ENCODE measurements around the gene LY86. TPM values are rescaled to one million over a fixed set of nuclear protein-coding genes. Genes with fewer than 3 reads are reported as not detected.
"Not testable (repeated sequence)": the region's sequence is repeated elsewhere in the genome, so short reads cannot be mapped to it uniquely, and the experiment has no call there.

The LY86 gene
- total RNA-seq, 2 donors from 2014 or later, result 0.82 to 5.2 TPM

DNA sequence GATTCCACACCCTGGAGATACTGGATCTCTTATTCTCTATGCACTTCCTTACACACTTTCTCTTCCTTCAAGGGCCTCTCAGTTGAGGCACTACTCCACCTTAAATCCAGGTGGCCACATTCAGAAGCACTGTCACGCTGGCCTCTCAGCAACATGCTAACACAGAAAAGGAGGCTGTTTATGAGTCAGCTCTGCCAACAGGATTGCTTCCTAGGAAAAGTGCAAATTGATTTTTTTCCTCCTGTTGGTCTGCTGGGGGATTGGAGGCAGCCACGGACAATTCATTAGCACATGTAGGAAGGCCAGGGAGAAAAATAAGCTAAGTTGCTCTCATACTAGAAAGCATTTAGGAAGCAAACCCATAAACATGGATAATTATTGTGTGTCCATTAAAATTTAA is 20.9 kb downstream of the LY86 start:
- no peak for DNase-seq (ENCODE audit: low spot score)
- peaks cover 0 to 3% of the 10 kb centered on the region in 2 donors for H3K9me3 ChIP-seq
- no peak for TF ChIP-seq CTCF (IDR thresholded peaks at IDR 0.05)
- no peaks in the 10 kb centered on the region for H3K27me3 ChIP-seq
- no peak overlapping the region for H3K4me3 ChIP-seq
- H3K36me3 ChIP-seq, result no peaks in the 10 kb centered on the region
- H3K4me1 ChIP-seq, result no peaks in the 10 kb centered on the region
- no peak overlapping the region for H3K27ac ChIP-seq

DNA sequence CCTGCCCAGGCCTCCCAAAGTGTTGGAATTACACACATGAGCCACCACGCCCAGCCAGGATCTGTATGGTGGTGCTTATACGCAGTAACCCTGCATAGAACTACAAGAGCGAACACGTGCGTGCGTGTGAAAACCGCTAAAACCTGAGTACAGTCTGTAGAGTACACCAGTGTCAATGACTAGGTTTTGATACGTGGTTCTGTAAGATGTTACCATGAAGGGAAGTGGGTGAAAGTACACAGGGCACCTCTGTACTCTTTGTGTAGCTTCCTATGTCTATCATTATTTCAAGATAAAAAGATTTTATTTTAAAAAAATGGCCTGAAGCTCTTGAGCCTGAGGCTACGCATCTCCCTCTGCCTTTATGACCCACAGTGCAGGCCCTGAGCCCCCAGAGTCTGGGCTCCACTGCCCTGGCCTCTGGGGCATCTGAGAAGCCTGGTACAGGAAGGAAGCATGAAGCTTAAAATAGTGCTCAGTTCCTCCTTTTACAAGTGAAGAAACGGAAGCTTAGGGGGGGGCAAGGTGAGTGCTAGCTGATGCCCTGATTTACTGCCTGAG is 21.6 kb downstream of the LY86 start:
- H3K9me3 ChIP-seq, result no peaks in the 10 kb centered on the region
- no peaks in the 10 kb centered on the region for H3K27me3 ChIP-seq
- no peaks in the 10 kb centered on the region for H3K36me3 ChIP-seq
- no peak for DNase-seq (ENCODE audit: low spot score)
- TF ChIP-seq CTCF (IDR thresholded peaks at IDR 0.05), result no peak
- no peak overlapping the region for H3K4me3 ChIP-seq
- no peaks in the 10 kb centered on the region for H3K4me1 ChIP-seq
- H3K27ac ChIP-seq, result no peak overlapping the region

DNA sequence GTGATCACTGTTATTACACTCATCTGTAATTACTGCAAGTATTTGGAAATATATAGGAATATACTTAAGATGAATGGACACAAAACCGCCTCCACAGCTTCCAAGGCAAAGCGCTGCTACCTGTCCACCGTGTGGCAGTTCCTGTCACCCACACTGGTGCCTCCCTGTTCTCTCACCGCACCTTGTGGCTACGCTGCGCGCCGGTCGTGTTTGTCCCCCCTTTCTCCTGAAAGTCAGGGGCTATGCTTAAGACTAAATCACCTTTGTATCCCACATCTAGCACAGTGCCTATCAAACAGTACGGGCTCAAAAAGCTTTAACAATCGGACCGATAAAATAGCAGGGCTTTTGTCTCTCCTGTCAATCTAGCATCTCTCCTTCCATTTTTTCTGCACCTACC is 23.0 kb downstream of the LY86 start:
- Histone ChIP-seq H3K4me3 (no peak overlapping the region), H3K4me1 (no peaks in the 10 kb centered on the region), H3K9me3 (no peaks in the 10 kb centered on the region), H3K36me3 (no peaks in the 10 kb centered on the region), H3K27me3 (no peaks in the 10 kb centered on the region), H3K27ac (no peak overlapping the region)
- DNase-seq (ENCODE audit: low spot score), result peak; percentile 36
- TF ChIP-seq CTCF (IDR thresholded peaks at IDR 0.05), result no peak

DNA sequence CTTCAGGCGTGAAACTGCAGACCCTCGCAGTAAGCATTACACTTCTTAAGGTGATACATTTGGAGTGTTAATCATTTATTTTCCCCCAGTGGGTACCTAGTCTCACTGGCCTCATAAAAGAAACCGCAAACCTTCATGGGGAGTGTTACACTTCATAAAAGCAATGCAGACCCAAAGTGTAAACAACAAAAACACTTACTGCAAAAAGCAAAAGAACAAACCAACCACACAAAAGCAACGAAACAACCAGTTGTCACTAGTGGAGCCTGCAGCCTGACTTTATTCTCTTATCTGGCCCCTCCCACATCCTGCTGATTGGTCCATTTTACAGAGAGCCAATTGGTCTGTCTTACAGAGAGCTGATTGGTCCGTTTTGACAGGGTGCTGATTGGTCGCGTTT is 23.8 kb downstream of the LY86 start:
- Histone ChIP-seq H3K27me3 (no peaks in the 10 kb centered on the region), H3K36me3 (no peaks in the 10 kb centered on the region), H3K4me1 (no peaks in the 10 kb centered on the region), H3K9me3 (no peaks in the 10 kb centered on the region), H3K4me3 (no peak overlapping the region), H3K27ac (no peak overlapping the region)
- no peak for DNase-seq (ENCODE audit: low spot score)
- TF ChIP-seq CTCF (IDR thresholded peaks at IDR 0.05), result no peak

- H3K27ac ChIP-seq, H3K4me1 ChIP-seq, H3K36me3 ChIP-seq, H3K27me3 ChIP-seq, H3K4me3 ChIP-seq, H3K9me3 ChIP-seq: not testable (repeated sequence)
- DNase-seq (ENCODE audit: low spot score), result peak; percentile 38
Observed at GRCh38 chr6:6613103-6613718, 24.7 kb downstream of the LY86 start.

GRCh38 chr6:6614096-6614982 is 25.8 kb downstream of the LY86 start:
- H3K36me3 ChIP-seq, result no peaks in the 10 kb centered on the region
- H3K9me3 ChIP-seq, result no peaks in the 10 kb centered on the region
- H3K27me3 ChIP-seq, result no peaks in the 10 kb centered on the region
- H3K4me1 ChIP-seq, result no peaks in the 10 kb centered on the region
- no peak overlapping the region for H3K27ac ChIP-seq
- peak; percentile 36 for DNase-seq (ENCODE audit: low spot score)
- TF ChIP-seq CTCF (IDR thresholded peaks at IDR 0.05), result no peak
- H3K4me3 ChIP-seq, result no peak overlapping the region

Measured in right atrium auricular region (tissue), 2 donors.